ENCODE data around the gene TAF5.
A peak's percentile ranks its signal among the peaks of the same experiment; 100 is the strongest.
"Not testable (repeated sequence)": the region's sequence is repeated elsewhere in the genome, so short reads cannot be mapped to it uniquely, and the experiment has no call there.

The TAF5 gene

GRCh38 chr10:103367782-103368518, at the start of gene TAF5:
Gene TAF5 (plus strand): TSS chr10:103367976. CDS start chr10:103367990, 14 bp downstream.
- DNase-seq = peak; percentile 62

GRCh38 chr10:103327906-103328305, 39.9 kb upstream of the TAF5 start:
- no peak for DNase-seq

- peak; percentile 1 for DNase-seq
These were observed 33.7 kb upstream of the TAF5 start for GRCh38 chr10:103333934-103334520.

- DNase-seq = no peak
These were observed 33.2 kb upstream of the TAF5 start for GRCh38 chr10:103334567-103334966.

- DNase-seq = no peak
These were observed 31.4 kb upstream of the TAF5 start for GRCh38 chr10:103336370-103336769.

GRCh38 chr10:103350175-103350516, 17.6 kb upstream of the TAF5 start:
- DNase-seq = no peak

GRCh38 chr10:103350517-103351260, 17.1 kb upstream of the TAF5 start, which contains the start of gene PCGF6:
Gene PCGF6 (minus strand): TSS chr10:103351140. CDS start chr10:103351066, 74 bp downstream.
- DNase-seq = no peak

- no peak for DNase-seq
These were observed 14.5 kb upstream of the TAF5 start for GRCh38 chr10:103353281-103353680.

GRCh38 chr10:103354567-103354966, 13.2 kb upstream of the TAF5 start:
- DNase-seq = not testable (repeated sequence)

- DNase-seq = no peak
These were observed 11.7 kb upstream of the TAF5 start for GRCh38 chr10:103355906-103356599.

GRCh38 chr10:103359493-103359892, 8.3 kb upstream of the TAF5 start:
- DNase-seq = not testable (repeated sequence)

GRCh38 chr10:103360791-103361190, 7.0 kb upstream of the TAF5 start:
- DNase-seq = not testable (repeated sequence)

- no peak for DNase-seq
These were observed 396 bp upstream of the TAF5 start for GRCh38 chr10:103367379-103367781.

GRCh38 chr10:103373544-103373943, 5.8 kb downstream of the TAF5 start:
- no peak for DNase-seq

GRCh38 chr10:103374263-103374662, 6.5 kb downstream of the TAF5 start:
- DNase-seq = no peak

- DNase-seq = no peak
These were observed 15.0 kb downstream of the TAF5 start for GRCh38 chr10:103382769-103383168.

GRCh38 chr10:103394180-103394579, 26.4 kb downstream of the TAF5 start:
- DNase-seq = no peak

- no peak for DNase-seq
These were observed 27.9 kb downstream of the TAF5 start for GRCh38 chr10:103395754-103396066.

GRCh38 chr10:103396067-103396788, 28.5 kb downstream of the TAF5 start, which contains the start of the genes ATP5MK and PDCD11:
Gene ATP5MK (minus strand): TSS chr10:103396475. CDS start chr10:103392457, 4,018 bp downstream.
Gene PDCD11 (plus strand): TSS chr10:103396626. CDS start chr10:103398427, 1,801 bp downstream.
- peak; percentile 67 for DNase-seq

GRCh38 chr10:103396789-103397087, 29.0 kb downstream of the TAF5 start:
- DNase-seq = no peak

- DNase-seq = no peak
These were observed 29.5 kb downstream of the TAF5 start for GRCh38 chr10:103397191-103397825.

GRCh38 chr10:103413564-103413963, 45.8 kb downstream of the TAF5 start:
- no peak for DNase-seq

Measured in NCI-H1417 treated with DMSO at 0.1 percent for 48 hours (cell line).